ENCODE data around the gene NAV2. TPM values are rescaled to one million over a fixed set of nuclear protein-coding genes. Genes with fewer than 3 reads are reported as not detected.

Gene NAV2
- total RNA-seq, 1 donor from 2014 or later: 6.8 TPM

- no peak for DNase-seq
Measured at GRCh38 chr11:20048246-20048645, 335.6 kb downstream of the NAV2 start.

GRCh38 chr11:20048707-20049106 is 336.1 kb downstream of the NAV2 start:
- no peak for DNase-seq

- DNase-seq: no peak
Measured at GRCh38 chr11:20049231-20049630, 336.6 kb downstream of the NAV2 start.

GRCh38 chr11:20050048-20050447 is 337.4 kb downstream of the NAV2 start:
- no peak for DNase-seq

- DNase-seq: no peak
Measured at GRCh38 chr11:20050551-20051333, 338.1 kb downstream of the NAV2 start.

GRCh38 chr11:20051469-20052399 is 339.1 kb downstream of the NAV2 start:
- DNase-seq: no peak

- no peak for DNase-seq
Measured at GRCh38 chr11:20053572-20053971, 340.9 kb downstream of the NAV2 start.

DNA sequence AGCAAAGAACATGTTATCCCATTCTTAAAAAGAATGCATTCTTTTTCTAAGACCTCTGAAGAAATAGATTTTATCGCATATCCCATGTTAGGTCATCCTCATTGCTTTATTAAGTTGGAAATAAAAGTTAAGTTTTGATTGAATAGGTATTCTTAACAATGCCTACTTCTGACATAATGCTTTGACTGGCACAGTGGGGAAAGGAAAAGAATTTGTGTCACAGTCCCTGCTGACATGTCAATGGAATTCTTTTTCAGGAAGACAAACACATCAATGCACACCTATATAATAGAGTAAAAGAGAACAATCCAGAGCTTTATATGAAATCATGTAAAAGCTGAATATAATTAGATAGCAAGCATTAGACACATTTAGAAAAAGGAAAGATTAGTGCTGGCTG is 341.9 kb downstream of the NAV2 start:
- no peak for DNase-seq

DNA sequence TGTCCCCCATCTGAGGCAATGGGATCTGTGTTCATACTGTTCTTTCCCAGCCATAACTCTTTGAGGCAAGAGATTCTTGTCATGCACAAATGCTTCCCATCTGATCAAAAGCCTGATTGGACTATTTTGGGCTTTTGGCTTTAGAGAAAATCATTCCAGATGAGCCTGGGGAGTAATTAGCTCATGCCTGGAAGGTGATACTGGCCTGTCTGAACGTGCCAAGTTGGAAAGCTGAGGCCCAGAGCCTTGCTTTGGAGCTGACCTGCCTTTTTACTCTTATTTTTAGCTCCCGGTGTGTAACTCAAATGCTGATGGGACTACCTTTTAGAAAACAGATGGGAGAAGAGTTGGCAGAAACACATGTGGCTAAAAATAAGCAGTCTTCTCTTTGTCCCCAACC is 342.7 kb downstream of the NAV2 start:
- DNase-seq: no peak

GRCh38 chr11:20056109-20056949 is 343.7 kb downstream of the NAV2 start:
- DNase-seq: no peak

DNA sequence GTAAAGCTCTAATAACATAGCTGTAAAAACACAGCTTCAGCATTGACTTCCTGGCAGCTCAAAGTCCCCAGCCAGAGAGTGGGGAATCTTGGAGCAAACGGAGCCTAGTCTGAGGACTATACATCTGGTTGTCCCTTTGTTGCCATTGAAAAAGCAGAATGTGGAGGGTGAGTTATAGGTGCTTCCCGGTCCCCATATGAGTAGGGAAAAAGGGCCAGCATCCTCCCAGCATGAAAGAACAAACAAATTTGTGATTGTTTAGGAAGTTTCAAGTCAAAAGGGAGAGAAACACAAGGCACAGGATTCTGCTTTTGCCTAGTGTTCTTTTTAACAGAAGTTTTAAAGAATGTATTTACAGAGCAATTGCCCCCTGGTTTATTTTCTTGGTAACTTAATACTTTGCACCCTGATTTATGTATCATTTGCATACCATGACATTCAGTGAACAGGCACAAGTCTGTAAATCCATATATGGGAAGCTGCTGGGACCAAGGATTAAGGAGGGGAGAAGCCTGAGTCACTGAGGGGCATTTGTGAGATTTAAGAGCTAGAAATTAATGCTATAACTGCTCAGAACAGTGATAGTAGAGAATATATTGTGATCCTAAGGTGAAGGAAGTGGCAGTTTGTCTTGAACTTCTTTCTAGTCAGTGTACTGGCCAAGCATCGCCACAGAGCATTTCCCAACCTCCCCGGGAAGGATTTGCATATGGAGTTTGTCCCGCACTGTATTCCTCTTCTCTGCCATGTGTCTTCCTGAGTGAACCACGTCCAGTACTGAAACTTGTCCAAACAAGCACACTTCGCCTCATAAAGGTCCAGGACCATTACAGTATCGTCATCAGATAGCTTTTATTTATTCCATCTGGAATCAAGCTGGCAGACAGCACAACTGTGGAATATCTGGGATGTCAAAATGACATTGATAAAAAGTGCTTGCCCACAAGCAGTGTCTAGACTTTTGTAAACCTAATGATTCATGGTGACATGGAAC is 344.6 kb downstream of the NAV2 start:
- DNase-seq: no peak

GRCh38 chr11:20058749-20059458 is 346.3 kb downstream of the NAV2 start:
- DNase-seq: no peak

GRCh38 chr11:20059587-20060021 is 347.0 kb downstream of the NAV2 start:
- DNase-seq: no peak

GRCh38 chr11:20060181-20060580 is 347.5 kb downstream of the NAV2 start:
- no peak for DNase-seq

DNA sequence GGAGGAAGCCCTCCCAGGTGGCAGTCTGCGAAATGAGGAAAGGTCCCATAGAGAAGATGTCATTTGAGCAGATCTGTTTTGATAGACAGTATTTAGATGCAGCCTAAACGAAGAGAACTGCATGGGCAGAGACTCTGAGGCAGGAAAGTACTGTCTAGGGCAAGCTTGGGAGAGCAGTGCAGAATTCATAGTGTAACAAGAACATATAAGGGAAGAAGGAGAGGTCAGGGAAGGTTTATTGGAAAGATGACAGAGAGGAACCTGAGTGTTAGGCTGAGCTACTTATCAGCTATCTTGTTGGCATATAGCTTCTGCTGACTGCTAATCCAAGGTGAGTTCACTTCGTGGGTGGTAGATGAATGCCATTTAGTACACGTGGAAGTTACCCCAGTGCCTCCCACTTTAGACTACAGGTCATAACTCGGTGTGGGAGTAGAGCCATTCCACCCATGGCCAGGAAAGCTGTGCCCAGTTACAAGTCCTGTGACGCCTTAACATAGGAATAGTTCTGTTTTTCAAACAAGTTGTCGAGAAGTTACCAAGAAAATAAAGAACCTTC is 348.1 kb downstream of the NAV2 start:
- DNase-seq: no peak

DNA sequence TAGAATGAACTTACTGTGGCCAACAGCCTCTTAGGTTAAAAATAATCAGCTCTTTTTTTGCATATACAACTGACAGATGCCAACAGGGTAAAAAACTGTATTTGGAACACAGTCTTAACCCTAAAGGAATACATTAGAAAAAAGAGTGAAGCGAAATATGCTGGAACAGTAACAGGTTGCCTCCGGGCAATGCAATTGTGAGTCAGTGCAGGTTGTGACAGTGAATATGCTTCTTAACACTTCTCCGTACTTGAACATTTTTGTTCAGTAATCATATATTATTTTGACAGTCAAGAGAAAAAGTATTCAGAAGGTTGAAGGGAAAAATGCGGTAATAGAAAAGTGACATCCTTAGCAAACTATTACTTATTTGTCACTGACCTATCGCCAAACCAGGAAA is 349.1 kb downstream of the NAV2 start:
- DNase-seq: no peak

DNA sequence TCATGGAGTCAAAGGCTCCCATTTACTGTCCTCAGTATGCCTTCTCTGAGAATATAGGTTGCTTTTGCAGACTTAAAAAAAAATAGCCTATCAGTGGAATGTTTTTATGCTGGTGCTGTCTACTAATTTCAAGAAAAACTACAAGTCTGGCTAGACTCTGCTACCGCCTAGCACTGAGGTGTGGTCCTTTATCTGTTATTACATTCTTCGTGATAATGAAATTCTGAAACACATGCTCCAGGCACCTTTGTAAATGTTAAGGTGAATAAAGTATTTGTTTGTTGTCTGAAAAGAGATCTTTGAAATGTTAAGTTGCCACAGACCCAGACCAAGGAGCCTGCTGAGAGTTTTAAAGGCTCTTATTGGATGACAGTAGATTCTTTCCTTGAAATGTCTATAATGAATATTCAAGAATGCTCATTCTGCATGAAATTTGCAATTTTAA is 352.3 kb downstream of the NAV2 start:
- DNase-seq: no peak

GRCh38 chr11:20065406-20065805 is 352.8 kb downstream of the NAV2 start:
- DNase-seq: no peak

GRCh38 chr11:20066013-20066782 is 353.6 kb downstream of the NAV2 start:
- peak; percentile 91 for DNase-seq

DNA sequence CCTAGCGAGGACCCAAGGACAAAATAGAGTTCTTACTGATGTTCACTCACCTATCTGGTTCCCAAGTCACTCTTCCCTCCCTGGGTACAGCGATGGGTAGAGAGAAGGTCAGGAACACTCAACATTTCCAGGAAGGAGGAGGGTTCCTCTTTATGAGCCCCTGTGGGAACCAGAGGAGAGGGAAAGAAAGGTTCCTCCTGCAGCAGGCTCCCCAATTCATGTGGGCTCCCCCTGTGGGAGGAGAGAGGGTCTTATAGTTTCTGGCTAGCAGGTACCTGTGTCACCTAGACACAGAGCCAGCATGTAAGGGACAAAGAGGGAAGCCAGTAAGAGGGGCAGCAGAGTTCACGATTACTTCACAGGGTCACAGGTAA is 354.1 kb downstream of the NAV2 start:
- no peak for DNase-seq
